Ramos (cell line): ENCODE data around the gene TTC17.
"Not testable (repeated sequence)": the region's sequence is repeated elsewhere in the genome, so short reads cannot be mapped to it uniquely, and the experiment has no call there.

Source experiments
- in situ Hi-C: fragments of 300-500 bp; cut with MboI; formaldehyde crosslinking; loops from one replicate; pipeline ENCODE4 v1.14.3; 2022; ENCODE audit warnings: low sequenced_read_pairs; ENCODE audit not compliant: unreplicated experiment

The TTC17 gene, protein sequence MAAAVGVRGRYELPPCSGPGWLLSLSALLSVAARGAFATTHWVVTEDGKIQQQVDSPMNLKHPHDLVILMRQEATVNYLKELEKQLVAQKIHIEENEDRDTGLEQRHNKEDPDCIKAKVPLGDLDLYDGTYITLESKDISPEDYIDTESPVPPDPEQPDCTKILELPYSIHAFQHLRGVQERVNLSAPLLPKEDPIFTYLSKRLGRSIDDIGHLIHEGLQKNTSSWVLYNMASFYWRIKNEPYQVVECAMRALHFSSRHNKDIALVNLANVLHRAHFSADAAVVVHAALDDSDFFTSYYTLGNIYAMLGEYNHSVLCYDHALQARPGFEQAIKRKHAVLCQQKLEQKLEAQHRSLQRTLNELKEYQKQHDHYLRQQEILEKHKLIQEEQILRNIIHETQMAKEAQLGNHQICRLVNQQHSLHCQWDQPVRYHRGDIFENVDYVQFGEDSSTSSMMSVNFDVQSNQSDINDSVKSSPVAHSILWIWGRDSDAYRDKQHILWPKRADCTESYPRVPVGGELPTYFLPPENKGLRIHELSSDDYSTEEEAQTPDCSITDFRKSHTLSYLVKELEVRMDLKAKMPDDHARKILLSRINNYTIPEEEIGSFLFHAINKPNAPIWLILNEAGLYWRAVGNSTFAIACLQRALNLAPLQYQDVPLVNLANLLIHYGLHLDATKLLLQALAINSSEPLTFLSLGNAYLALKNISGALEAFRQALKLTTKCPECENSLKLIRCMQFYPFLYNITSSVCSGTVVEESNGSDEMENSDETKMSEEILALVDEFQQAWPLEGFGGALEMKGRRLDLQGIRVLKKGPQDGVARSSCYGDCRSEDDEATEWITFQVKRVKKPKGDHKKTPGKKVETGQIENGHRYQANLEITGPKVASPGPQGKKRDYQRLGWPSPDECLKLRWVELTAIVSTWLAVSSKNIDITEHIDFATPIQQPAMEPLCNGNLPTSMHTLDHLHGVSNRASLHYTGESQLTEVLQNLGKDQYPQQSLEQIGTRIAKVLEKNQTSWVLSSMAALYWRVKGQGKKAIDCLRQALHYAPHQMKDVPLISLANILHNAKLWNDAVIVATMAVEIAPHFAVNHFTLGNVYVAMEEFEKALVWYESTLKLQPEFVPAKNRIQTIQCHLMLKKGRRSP

DNA sequence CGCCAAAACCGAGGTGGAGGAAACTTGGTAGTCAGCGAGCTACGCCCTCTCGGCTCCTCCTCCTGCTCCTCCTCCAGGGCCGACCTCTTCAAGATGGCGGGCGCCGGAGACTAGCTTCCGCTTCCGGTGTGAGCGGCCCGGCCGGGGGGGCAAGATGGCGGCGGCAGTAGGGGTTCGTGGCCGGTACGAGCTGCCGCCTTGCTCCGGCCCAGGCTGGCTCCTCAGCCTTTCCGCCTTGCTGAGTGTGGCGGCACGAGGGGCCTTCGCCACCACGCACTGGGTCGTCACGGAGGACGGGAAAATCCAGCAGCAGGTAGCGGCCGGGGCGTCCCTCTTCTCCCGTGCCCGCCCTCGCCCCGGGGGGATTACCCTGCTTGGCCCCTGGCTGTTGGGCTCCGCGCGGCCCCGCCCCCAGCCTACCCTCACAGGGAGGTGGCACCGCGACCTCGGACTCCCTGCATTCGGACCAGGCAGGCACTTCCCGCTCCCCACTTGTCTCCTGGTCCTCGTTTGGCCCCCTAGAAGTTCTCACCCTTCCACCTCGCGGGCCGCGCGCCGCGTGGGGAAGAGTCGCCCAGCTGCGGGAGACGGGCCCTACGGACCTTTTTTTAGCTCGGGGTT is at the start of gene TTC17:
Gene TTC17 (plus strand): TSS at position 120 of the 621 bp plus-strand sequence. CDS start 35 bp downstream, at position 155.
- in situ Hi-C loops = no loop called here

DNA sequence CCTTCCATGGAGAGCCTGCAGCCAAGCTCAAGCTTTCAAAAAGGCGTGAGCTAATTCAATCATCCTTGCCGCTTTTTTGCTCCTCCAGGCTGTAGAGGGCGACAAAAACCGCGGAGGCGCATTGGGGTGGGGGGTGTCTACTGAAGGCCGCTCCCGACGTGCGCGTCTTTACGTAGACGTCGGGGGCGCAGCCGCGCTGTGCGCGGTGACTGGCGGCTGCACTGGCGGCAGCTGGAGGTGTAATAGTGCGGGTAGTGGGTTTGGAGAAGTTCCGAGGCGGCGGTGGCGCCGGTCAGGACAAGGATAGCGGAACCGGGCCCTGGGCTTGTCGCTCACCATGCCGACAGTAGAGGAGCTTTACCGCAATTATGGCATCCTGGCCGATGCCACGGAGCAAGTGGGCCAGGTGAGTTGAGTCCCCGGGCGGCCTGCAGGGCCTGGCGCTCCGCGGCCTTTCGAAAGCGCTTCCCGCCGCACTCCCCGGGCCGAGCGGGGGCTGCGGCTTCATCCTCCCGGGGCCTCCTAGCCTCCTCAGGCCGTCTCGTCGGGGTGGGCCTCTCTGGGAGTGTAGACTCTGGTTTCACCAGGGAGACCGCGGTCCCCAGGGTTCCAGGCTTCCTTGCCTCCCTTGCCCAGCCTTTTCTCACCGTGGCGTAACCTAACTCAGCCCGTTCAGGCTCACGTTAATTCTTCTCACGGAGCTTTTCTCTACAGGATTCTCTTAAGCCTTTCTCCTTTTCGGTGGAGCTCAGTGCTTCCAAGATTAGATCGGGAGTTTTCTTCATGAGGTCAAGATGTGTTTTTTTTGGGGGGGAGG is 46.7 kb upstream of the TTC17 start, which contains the start of gene API5:
Gene API5 (plus strand): TSS at position 206 of the 817 bp plus-strand sequence. CDS start 132 bp downstream, at position 338.
- in situ Hi-C loops = no loop called here

DNA sequence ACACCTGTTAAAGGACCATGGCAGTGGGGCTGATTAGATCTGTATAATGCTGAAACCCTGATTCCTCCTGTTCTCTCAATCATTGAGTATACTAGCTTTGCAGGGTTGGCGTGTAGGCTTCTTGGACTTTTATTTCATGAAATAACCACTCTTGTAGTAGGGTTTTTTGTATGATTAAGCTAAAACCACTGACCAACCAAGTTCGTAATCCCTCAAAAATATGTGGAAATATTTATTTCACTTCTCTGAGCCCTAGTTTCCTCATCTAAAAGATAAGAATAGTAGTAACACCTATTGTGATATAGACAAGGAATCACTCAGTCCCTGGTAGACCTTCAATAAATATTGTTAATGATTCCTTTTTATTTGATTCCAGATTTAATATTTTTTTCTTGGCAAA is 42.8 kb upstream of the TTC17 start:
- in situ Hi-C loops = no loop called here

- in situ Hi-C loops = no loop called here
These were observed 42.3 kb upstream of the TTC17 start for GRCh38 chr11:43316451-43316850.

DNA sequence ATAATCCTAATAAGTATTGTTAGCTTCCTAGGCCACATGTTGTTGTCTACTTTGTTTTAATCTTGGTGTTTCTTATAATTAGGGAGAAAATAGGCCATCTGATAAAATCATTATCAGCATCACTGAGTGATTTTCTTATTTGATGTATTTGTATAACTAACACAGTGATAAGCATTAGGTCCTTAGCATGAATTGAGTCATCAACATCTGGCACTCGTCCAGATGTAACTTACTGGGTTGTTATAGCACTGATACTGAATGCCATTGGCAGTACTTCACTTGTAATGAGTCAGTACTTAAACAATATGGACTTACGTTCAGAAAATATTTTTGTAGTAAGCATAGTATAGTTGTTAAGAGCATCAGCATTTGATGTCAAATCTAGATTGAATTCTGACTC is 30.7 kb upstream of the TTC17 start:
- in situ Hi-C loops = no loop called here

DNA sequence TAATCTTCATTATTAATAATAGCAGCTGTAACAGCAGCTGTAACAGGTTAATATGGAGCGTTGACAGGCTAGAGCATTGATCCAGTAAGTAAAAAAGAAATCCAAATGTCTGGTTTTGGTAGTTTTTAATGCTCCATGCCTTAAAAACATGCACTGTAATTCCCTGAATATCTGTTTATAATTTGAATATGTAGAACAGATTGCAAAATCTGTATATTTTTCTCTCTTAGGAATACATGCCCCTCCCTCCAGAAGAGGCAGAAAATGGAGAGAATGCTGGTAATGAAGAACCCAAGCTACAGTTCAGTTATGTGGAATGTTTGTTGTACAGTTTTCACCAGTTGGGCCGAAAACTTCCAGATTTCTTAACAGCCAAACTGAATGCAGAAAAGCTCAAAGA is 30.2 kb upstream of the TTC17 start:
- in situ Hi-C loops = no loop called here

DNA sequence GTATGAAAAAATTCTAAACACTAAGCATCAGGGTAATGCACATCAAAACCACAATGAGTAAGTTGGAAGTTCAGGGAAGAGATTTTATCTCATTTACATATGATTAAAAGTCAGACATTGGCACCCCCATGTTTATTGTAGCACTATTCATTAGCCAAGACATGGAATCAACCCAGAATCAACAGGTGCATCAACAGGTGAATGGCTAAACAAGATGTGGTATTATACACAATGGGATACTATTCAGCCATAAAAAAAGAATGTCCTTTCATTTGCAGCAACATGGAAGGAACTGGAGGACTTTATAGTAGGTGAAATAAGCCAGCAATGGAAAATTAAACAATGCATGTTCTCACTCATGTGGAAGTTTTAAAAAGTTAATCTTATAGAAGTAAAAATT is 17.6 kb upstream of the TTC17 start:
- in situ Hi-C loops = no loop called here

- in situ Hi-C loops = not testable (repeated sequence)
These were observed 7.3 kb upstream of the TTC17 start for GRCh38 chr11:43351426-43351825.

DNA sequence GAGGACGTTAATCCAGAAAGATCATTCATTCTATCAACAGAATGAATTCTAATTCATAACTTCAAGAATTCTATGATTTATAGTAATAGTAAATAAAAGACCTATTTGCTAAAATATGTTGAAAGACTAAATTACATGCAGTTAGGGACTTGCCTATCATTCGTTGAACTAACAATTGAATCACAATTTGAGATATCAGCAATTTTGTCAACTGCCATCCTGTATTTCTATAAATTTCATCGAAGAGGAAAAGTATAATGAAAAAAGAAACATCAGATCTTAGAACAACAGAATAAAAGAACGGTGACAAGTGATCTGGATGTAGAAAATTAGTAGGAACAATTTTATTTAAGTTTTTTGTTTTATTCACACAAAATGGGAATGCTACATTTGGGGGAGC is 4.4 kb upstream of the TTC17 start:
- in situ Hi-C loops = no loop called here

DNA sequence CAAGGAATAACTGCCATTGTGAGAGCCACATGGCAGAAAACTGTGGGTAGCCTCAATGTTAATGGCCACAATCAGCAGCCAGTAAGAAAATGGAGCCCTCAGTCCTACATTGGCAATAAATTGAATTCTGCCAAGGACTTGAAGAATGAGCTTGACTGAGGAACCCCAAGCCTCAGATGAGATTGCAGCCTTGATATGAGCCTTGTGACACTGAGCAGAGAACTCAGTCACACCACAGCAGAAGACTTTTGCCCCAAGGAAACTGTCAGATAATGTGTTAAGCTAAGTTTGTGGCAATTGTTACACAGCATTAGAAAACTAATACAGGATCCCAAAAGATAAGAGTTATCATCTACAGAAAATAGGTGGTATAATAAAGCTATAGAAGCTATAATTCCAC is 2.4 kb upstream of the TTC17 start:
- in situ Hi-C loops = no loop called here

DNA sequence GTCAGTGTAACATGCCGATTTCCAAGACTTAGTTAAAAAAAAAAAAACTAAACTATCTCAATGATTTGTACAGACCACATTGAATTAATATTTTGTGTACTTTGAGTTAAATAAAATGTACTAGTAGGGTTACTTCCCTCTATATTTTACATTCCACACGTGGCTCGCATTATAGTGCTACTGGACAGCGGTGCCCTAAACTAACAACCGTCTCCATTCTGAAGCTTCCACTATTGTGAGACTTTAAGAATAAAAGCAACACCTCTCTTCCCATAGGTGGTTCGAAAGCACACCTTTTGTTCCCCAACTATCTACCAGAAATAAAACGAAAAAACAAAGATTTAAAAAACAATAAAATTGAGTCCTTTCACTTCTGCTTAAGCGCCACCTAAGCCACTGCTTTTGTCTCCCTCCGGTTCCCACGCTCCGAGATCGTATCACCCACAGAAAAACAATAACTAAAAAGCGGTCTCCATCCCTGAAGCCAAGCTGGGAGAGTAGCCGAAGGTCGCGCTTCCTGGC is 380 bp upstream of the TTC17 start:
- in situ Hi-C loops = no loop called here

GRCh38 chr11:43359422-43359818 is 700 bp downstream of the TTC17 start:
- in situ Hi-C loops = no loop called here

- in situ Hi-C loops = no loop called here
These were observed 1.8 kb downstream of the TTC17 start for GRCh38 chr11:43360361-43361032.

- in situ Hi-C loops = no loop called here
These were observed 8.0 kb downstream of the TTC17 start for GRCh38 chr11:43366677-43367076.

GRCh38 chr11:43367382-43368178 is 8.9 kb downstream of the TTC17 start:
- in situ Hi-C loops = no loop called here

GRCh38 chr11:43376065-43376464 is 17.3 kb downstream of the TTC17 start:
- in situ Hi-C loops = no loop called here

DNA sequence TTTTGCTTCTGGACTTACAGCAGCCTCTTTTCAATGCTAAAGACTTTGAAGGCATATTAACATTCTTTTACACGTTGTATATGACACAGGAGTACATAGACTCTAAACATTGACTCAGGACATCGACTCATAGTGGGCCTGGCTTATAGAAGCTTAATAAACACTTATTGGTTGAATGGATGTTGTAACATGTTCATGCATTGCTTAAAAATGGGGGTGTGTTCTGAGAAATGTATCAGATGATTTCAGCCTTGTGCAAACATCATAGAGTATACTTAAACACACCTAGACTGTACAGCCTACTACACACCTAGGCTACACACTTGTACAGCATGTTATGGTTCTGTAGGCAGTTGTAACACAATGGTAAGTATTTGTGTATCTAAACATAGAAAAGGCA is 17.9 kb downstream of the TTC17 start:
- in situ Hi-C loops = no loop called here

DNA sequence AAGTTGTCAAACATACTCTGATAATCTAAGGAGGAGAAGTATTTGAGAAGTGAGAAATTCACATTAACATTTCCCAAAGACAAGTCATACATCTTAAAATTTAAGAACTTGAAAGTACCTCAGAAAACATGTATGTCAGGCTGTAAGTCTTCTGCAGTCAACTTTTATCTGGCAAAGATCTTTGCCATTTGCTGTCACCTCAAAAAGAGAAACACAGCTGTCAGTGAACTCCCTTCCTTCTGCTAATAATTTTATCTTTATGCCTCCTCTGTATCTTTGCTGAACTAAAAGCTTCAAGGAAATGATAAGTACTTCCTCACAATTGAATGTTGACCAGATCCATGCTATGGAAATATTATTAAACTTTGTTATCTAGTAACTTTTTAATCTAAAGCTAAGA is 18.7 kb downstream of the TTC17 start:
- in situ Hi-C loops = no loop called here
